Measurements from ENCODE around the gene LYPLA2.

GRCh38 chr1:23751815-23752200 lies 39.1 kb upstream of the LYPLA2 start:
- TF ChIP-seq CTCF (IDR thresholded peaks at IDR 0.05) (no peak), POLR2A (IDR thresholded peaks at IDR 0.05) (no peak), POLR2AphosphoS5 (IDR thresholded peaks at IDR 0.05) (no peak), EP300 (IDR thresholded peaks at IDR 0.05) (no peak)
